ENCODE data around the gene CD300A.

Gene CD300A

GRCh38 chr17:74527756-74528155 is 61.3 kb downstream of the CD300A start:
- Histone ChIP-seq H3K9me3 (ENCODE audit: control insufficient read depth, insufficient read depth, low read length) (no peaks in the 10 kb centered on the region), H3K4me1 (ENCODE audit: control insufficient read depth, insufficient read depth, low read length) (peaks cover 1% of the 10 kb centered on the region), H3K36me3 (ENCODE audit: control insufficient read depth, insufficient read depth, low read length) (no peaks in the 10 kb centered on the region), H3K4me3 (ENCODE audit: low read length) (no peak overlapping the region), H3K27me3 (ENCODE audit: control insufficient read depth, insufficient read depth, low read length) (no peaks in the 10 kb centered on the region), H3K27ac (ENCODE audit: low read length) (no peak overlapping the region)
- WGBS (ENCODE audit: insufficient coverage, insufficient read length): no CpG with 5 or more reads among the region's 8 CpGs
- DNase-seq (ENCODE audit: low read depth, low spot score): no peak

- no peak for DNase-seq (ENCODE audit: low read depth, low spot score)
- Histone ChIP-seq H3K27me3 (ENCODE audit: control insufficient read depth, insufficient read depth, low read length) (no peaks in the 10 kb centered on the region), H3K4me3 (ENCODE audit: low read length) (no peak overlapping the region), H3K27ac (ENCODE audit: low read length) (no peak overlapping the region), H3K4me1 (ENCODE audit: control insufficient read depth, insufficient read depth, low read length) (peaks cover 1% of the 10 kb centered on the region), H3K9me3 (ENCODE audit: control insufficient read depth, insufficient read depth, low read length) (no peaks in the 10 kb centered on the region), H3K36me3 (ENCODE audit: control insufficient read depth, insufficient read depth, low read length) (no peaks in the 10 kb centered on the region)
- no CpG with 5 or more reads among the region's 8 CpGs for WGBS (ENCODE audit: insufficient coverage, insufficient read length)
Measured at GRCh38 chr17:74528491-74529199, 62.2 kb downstream of the CD300A start.

GRCh38 chr17:74529243-74529642 is 62.8 kb downstream of the CD300A start:
- DNase-seq (ENCODE audit: low read depth, low spot score): no peak
- Histone ChIP-seq H3K36me3 (ENCODE audit: control insufficient read depth, insufficient read depth, low read length) (no peaks in the 10 kb centered on the region), H3K9me3 (ENCODE audit: control insufficient read depth, insufficient read depth, low read length) (no peaks in the 10 kb centered on the region), H3K4me1 (ENCODE audit: control insufficient read depth, insufficient read depth, low read length) (peaks cover 1% of the 10 kb centered on the region), H3K27ac (ENCODE audit: low read length) (no peak overlapping the region), H3K27me3 (ENCODE audit: control insufficient read depth, insufficient read depth, low read length) (no peaks in the 10 kb centered on the region), H3K4me3 (ENCODE audit: low read length) (no peak overlapping the region)
- WGBS (ENCODE audit: insufficient coverage, insufficient read length): no CpG with 5 or more reads among the region's 5 CpGs

- Histone ChIP-seq H3K4me1 (ENCODE audit: control insufficient read depth, insufficient read depth, low read length) (peaks cover 1% of the 10 kb centered on the region), H3K4me3 (ENCODE audit: low read length) (no peak overlapping the region), H3K9me3 (ENCODE audit: control insufficient read depth, insufficient read depth, low read length) (no peaks in the 10 kb centered on the region), H3K27me3 (ENCODE audit: control insufficient read depth, insufficient read depth, low read length) (no peaks in the 10 kb centered on the region), H3K36me3 (ENCODE audit: control insufficient read depth, insufficient read depth, low read length) (no peaks in the 10 kb centered on the region), H3K27ac (ENCODE audit: low read length) (no peak overlapping the region)
- no CpG with 5 or more reads among the region's 5 CpGs for WGBS (ENCODE audit: insufficient coverage, insufficient read length)
- no peak for DNase-seq (ENCODE audit: low read depth, low spot score)
Measured at GRCh38 chr17:74530831-74531150, 64.4 kb downstream of the CD300A start.

GRCh38 chr17:74531231-74531761 is 64.9 kb downstream of the CD300A start, which contains the start of gene CD300LB:
Gene CD300LB, minus strand, starts transcription at chr17:74531475. Its CDS starts 125 bp downstream, at chr17:74531350.
- no CpG with 5 or more reads among the region's 10 CpGs for WGBS (ENCODE audit: insufficient coverage, insufficient read length)
- Histone ChIP-seq H3K4me1 (ENCODE audit: control insufficient read depth, insufficient read depth, low read length) (peaks cover 1% of the 10 kb centered on the region), H3K9me3 (ENCODE audit: control insufficient read depth, insufficient read depth, low read length) (no peaks in the 10 kb centered on the region), H3K4me3 (ENCODE audit: low read length) (no peak within 1 kb of the TSS), H3K36me3 (ENCODE audit: control insufficient read depth, insufficient read depth, low read length) (no peaks in the 10 kb centered on the region), H3K27me3 (ENCODE audit: control insufficient read depth, insufficient read depth, low read length) (no peaks in the 10 kb centered on the region), H3K27ac (ENCODE audit: low read length) (no peak within 1 kb of the TSS)
- no peak for DNase-seq (ENCODE audit: low read depth, low spot score)

GRCh38 chr17:74532115-74532514 is 65.7 kb downstream of the CD300A start:
- WGBS (ENCODE audit: insufficient coverage, insufficient read length): no CpG with 5 or more reads among the region's 10 CpGs
- DNase-seq (ENCODE audit: low read depth, low spot score): no peak

More at GRCh38 chr17:74532115-74532514, 65.7 kb downstream of the CD300A start:
- Histone ChIP-seq H3K4me1 (ENCODE audit: control insufficient read depth, insufficient read depth, low read length) (peaks cover 1% of the 10 kb centered on the region), H3K27ac (ENCODE audit: low read length) (no peak overlapping the region), H3K36me3 (ENCODE audit: control insufficient read depth, insufficient read depth, low read length) (no peaks in the 10 kb centered on the region), H3K27me3 (ENCODE audit: control insufficient read depth, insufficient read depth, low read length) (no peaks in the 10 kb centered on the region), H3K4me3 (ENCODE audit: low read length) (no peak overlapping the region), H3K9me3 (ENCODE audit: control insufficient read depth, insufficient read depth, low read length) (no peaks in the 10 kb centered on the region)
